GM23248 (cell line): Measurements from ENCODE around the gene PIH1D1.

Source experiments
- EZH2 ChIP-seq: fragments of 200-600 bp; sonication (generic); IDR thresholded peaks from 2 replicates; pipeline ENCODE4 v1.6.1; 2018; ENCODE audit warnings: antibody characterized with exemption, mild to moderate bottlenecking; ENCODE audit not compliant: insufficient read depth, poor library complexity, severe bottlenecking
- EZH2phosphoT487 ChIP-seq: fragments of 200-600 bp; sonication (generic); IDR thresholded peaks from 2 replicates; pipeline ENCODE4 v1.6.1; 2018; ENCODE audit warnings: antibody characterized with exemption, moderate library complexity, mild to moderate bottlenecking, low read depth; ENCODE audit not compliant: insufficient read depth

- TF ChIP-seq EZH2 (no peak), EZH2phosphoT487 (no peak)
Measured at GRCh38 chr19:49417088-49417487, 34.5 kb downstream of the PIH1D1 start.
